SW480 (cell line): Measurements from ENCODE around the gene CACNA2D1.
A peak's percentile ranks its signal among the peaks of the same experiment; 100 is the strongest.

ENCODE experiments used
- DNase-seq: peaks from one replicate; pipeline ENCODE4 v3.0.0-alpha.2; 2016; ENCODE audit warnings: low spot score

CACNA2D1 gene

GRCh38 chr7:81960026-81960425 lies 483.6 kb downstream of the CACNA2D1 start:
- no peak for DNase-seq

- DNase-seq: no peak
Observed at GRCh38 chr7:81957517-81957916, 486.1 kb downstream of the CACNA2D1 start.

- peak; percentile 35 for DNase-seq
Observed at GRCh38 chr7:81956520-81956919, 487.1 kb downstream of the CACNA2D1 start.

- no peak for DNase-seq
Observed at GRCh38 chr7:81949306-81949705, 494.3 kb downstream of the CACNA2D1 start.

- no peak for DNase-seq
Observed at GRCh38 chr7:81944058-81944457, 499.5 kb downstream of the CACNA2D1 start.

GRCh38 chr7:81937091-81937490 lies 506.5 kb downstream of the CACNA2D1 start:
- no peak for DNase-seq

- no peak for DNase-seq
Observed at GRCh38 chr7:81934596-81935301, 508.8 kb downstream of the CACNA2D1 start.

- no peak for DNase-seq
Observed at GRCh38 chr7:81932936-81933335, 510.6 kb downstream of the CACNA2D1 start.

GRCh38 chr7:81929386-81929785 lies 514.2 kb downstream of the CACNA2D1 start:
- DNase-seq: no peak

- DNase-seq: no peak
Observed at GRCh38 chr7:81926154-81926553, 517.4 kb downstream of the CACNA2D1 start.

GRCh38 chr7:81925530-81925929 lies 518.0 kb downstream of the CACNA2D1 start:
- DNase-seq: no peak

- DNase-seq: no peak
Observed at GRCh38 chr7:81924494-81924893, 519.1 kb downstream of the CACNA2D1 start.

- DNase-seq: no peak
Observed at GRCh38 chr7:81919494-81919893, 524.1 kb downstream of the CACNA2D1 start.

- DNase-seq: no peak
Observed at GRCh38 chr7:81908220-81908619, 535.4 kb downstream of the CACNA2D1 start.

GRCh38 chr7:81903115-81903514 lies 540.5 kb downstream of the CACNA2D1 start:
- DNase-seq: no peak

- no peak for DNase-seq
Observed at GRCh38 chr7:81902536-81902935, 541.0 kb downstream of the CACNA2D1 start.
